GM21515 (cell line): ENCODE data around the gene NRF1.

Source experiments
- ATAC-seq: cut with Tn5 transposase; IDR thresholded peaks from one replicate; pipeline ENCODE4 v1.9.1; 2021; ENCODE audit not compliant: unreplicated experiment

NRF1 gene

DNA sequence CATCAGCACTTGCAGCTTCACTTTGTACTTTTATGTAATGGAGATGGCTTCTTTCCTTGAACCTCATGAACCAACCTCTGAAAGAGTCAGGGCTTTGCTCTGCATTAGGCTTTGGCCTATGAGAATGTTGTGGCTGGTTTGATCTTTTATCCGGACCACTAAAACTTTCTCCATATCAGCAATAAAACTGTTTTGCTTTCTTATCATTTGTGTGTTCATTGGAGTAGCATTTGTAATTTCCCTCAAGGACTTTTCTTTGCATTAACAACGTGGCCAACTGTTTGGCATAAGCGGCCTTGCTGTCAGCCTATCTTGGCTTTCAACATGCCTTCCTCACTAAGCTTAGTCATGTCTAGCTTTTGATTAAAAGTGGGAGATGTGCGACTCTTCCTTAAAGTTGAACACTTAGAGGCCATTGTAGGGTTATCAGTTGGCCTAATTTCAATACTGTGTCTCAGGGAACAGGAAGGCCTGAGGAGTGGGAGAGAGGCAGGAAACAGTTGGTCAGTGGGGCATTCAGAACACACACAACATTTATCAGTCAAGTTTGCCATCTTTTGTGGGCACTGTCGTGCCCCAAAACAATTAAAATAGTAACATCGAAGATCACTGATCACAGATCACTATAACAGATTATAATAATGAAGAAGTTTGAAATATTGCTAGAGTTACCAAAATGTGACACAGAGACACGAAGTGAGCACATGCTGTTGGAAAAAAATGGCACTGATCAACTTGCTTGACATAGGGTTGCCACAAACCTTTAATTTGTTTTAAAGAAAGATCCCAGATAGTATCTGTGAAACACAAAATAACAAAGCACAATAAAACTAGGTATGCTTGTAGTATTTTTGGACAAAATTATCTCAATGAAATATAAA is 64.7 kb downstream of the NRF1 start:
- no peak for ATAC-seq

DNA sequence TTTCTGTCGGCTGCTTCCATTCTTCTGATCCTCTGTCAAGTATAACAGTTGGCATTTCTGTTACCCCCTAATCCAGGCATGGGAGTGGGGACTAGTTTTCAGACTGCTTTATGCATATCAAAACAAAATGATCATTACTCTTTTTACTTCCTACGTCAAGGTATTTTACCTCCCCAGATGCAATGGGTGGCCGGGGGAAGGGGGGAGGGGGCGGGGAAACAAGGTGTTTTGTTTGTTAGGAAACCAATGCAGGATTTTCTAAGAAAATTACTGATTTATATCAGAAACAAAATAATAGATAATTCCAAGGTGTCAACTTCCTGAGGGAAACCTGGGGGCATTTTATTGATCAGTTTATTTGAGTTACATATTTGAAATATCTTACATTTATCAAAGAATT is 66.3 kb downstream of the NRF1 start:
- no peak for ATAC-seq

GRCh38 chr7:129678606-129679005 is 67.1 kb downstream of the NRF1 start:
- ATAC-seq, result no peak

- no peak for ATAC-seq
These were observed 68.9 kb downstream of the NRF1 start for GRCh38 chr7:129680400-129680799.

- no peak for ATAC-seq
These were observed 73.3 kb downstream of the NRF1 start for GRCh38 chr7:129684777-129685176.

DNA sequence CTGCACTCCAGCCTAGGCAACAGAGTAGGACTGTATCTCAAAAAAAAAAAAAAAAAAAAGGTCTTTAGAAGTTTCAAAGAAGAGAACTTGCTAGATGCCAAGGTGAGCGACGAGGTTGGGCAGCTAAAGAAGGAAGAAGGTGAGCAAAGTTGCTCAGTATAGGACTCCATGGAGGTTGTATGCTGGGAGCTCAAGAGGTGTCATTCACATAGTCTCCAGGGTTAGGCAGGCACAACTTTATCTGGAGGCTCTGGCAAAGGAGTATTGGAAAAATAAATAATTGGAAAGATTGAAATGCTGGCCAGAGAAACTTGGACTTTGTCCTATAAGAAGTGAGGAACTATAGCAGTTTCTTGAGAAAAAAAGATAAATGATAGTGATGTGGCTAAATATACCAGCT is 74.5 kb downstream of the NRF1 start:
- ATAC-seq, result no peak

DNA sequence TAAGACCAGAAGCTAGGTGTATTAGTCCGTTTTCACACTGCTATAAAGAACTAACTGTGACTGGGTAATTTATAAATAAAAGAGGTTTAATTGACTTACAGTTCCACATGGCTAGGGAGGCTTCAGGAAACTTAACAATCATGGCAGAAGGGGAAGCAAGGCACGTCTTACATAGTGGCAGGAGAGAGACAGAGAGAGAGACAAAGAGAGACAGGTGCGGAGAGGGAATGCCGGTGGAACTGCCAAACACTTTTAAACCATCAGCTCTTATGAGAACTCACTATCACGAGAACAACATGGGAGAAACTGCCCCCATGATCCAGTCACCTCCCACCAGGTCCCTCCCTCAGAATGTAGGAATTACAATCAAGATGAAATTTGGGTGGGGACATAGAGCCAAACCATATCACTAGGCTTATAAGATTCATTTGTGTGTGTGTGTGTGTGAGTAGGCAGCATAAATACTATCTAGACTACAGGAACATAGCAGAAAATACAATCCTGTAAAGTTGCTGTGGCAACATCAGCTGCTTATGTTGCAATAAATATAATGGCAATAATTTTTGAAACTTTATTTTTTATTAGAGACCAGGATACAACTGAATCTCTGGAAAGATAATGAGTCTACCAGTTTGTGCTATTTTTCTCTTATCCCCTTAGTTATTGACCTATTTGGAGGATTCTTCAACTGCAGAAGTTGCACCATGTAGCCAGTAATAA is 77.1 kb downstream of the NRF1 start:
- ATAC-seq, result no peak

DNA sequence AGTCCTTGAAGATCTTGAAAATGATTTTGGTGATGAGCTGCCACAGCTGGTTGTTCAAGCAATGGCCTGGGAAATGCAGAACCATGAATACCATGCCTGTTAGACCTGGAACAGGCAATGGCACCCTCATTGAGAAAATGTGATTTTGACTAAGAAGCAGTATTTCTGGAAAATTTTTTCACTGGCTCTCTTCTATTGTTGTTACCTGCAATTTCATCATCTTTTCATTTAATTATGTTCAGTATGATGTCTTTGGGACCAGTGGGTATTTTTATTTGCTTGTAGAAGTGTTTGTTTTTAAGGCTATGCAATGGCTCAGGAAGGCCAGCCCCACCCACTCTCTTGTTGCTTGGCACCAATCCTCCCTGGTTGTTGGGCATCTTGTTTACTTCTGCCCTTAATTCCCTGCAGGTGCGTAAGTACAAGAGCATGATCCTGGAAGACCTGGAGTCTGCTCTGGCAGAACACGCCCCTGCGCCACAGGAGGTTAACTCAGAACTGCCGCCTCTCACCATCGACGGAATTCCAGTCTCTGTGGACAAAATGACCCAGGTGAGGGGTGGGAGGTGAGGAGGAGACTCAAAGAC is 78.6 kb downstream of the NRF1 start:
- ATAC-seq, result no peak

GRCh38 chr7:129690701-129691100 is 79.2 kb downstream of the NRF1 start:
- ATAC-seq, result no peak

GRCh38 chr7:129698516-129699418 is 87.2 kb downstream of the NRF1 start:
- ATAC-seq, result no peak

- ATAC-seq, result no peak
These were observed 90.8 kb downstream of the NRF1 start for GRCh38 chr7:129702316-129702715.

- ATAC-seq, result no peak
These were observed 91.3 kb downstream of the NRF1 start for GRCh38 chr7:129702761-129703338.

DNA sequence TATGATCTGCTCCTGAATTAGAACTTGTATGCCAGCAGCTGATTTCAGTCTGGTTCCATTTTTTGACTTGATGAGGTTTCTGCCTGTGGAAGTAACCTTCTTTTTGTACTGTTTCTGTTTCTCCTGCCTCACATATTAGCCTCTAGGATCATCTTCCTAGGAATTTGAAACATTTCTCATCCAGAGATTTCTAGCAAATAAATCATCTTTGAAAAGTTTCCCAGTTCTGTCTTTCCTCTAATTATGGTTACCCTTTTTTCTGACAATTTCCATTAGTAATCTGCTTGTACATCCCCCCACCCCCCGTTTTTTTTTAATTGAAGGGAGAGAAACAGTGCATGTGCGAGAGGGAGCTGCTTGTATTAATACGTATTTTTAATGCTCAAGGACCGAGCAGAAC is 92.2 kb downstream of the NRF1 start:
- ATAC-seq, result no peak

GRCh38 chr7:129707910-129708499 is 96.5 kb downstream of the NRF1 start:
- no peak for ATAC-seq

GRCh38 chr7:129713544-129713943 is 102.0 kb downstream of the NRF1 start:
- no peak for ATAC-seq

GRCh38 chr7:129714514-129715063 is 103.1 kb downstream of the NRF1 start:
- ATAC-seq, result no peak

GRCh38 chr7:129719980-129720732 is 108.6 kb downstream of the NRF1 start:
- no peak for ATAC-seq

GRCh38 chr7:129721068-129721467 is 109.5 kb downstream of the NRF1 start:
- ATAC-seq, result no peak

DNA sequence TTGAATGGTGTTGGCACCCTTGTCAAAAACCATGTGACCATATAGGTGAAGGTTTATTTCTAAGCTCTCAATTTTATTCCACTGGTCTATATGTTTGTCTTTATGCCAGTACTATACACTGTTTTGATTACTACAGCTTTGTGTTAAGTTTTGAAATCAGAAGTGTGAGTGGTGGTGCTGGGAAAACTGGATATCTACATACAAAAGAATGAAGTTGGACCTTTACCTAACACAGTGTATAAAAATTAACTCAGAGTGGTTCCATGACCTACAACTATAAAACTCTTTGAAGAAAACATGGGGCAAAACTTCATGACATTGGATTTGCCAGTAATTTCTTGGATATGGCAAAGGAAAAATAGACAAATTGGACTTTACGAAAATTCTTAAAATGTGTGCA is 112.2 kb downstream of the NRF1 start:
- no peak for ATAC-seq
